Colonic mucosa (tissue), 4 donors: Measurements from ENCODE around the gene LRRN3. TPM values are rescaled to one million over a fixed set of nuclear protein-coding genes. Genes with fewer than 3 reads are reported as not detected.

Experiments used
- DNase-seq: peaks from one replicate; pipeline ENCODE4 v3.0.0-alpha.2; 2020
- H3K27ac ChIP-seq: fragments of 200-600 bp; one replicate; pipeline ENCODE4 v1.8.0; 2021
- H3K27me3 ChIP-seq: fragments of 200-600 bp; one replicate; pipeline ENCODE4 v1.8.0; 2021
- H3K36me3 ChIP-seq: fragments of 200-600 bp; one replicate; pipeline ENCODE4 v1.8.0; 2021
- H3K4me1 ChIP-seq: fragments of 200-600 bp; one replicate; pipeline ENCODE4 v1.8.0; 2021; ENCODE audit warnings: mild to moderate bottlenecking
- H3K4me3 ChIP-seq: fragments of 200-600 bp; one replicate; pipeline ENCODE4 v1.8.0; 2021
- H3K9ac ChIP-seq, 2 donors: one replicate each; pipeline ENCODE4 v1.7.0; 2013; ENCODE audit warnings: control low read depth in 2 of 2, low read depth in 2 of 2, low read length in 2 of 2
- H3K9me3 ChIP-seq: fragments of 200-600 bp; one replicate; pipeline ENCODE4 v1.8.0; 2021
- intact Hi-C: fragments of 100-400 bp; cut with DNase I; formaldehyde crosslinking; loops from one replicate; pipeline ENCODE4 v1.14.1; 2022
- total RNA-seq, 2 donors: library from RNA; stranded (reverse); fragmentation: NEBNext Ultra II Directional in 1 of 2; extraction: Animal tissue kit (Norgen Biotek cat#: 25700) in 1 of 2; gene quantifications; one replicate each; pipeline ENCODE4 v1.2.1, GENCODE V29; 2021
- TF ChIP-seq, protein P1 (sequence below): fragments of 200-600 bp; IDR thresholded peaks from one replicate; pipeline ENCODE4 v1.8.0; 2022; ENCODE audit warnings: antibody characterized with exemption, mild to moderate bottlenecking
- donor health status: healthy.
- donor health status: DM: no; HTN: no; CAD: no.
- donor health status: DM: no; HTN: no; CAD: no.

Gene LRRN3
- total RNA-seq, 2 donors from 2014 or later = 0.35 to 0.42 TPM

DNA sequence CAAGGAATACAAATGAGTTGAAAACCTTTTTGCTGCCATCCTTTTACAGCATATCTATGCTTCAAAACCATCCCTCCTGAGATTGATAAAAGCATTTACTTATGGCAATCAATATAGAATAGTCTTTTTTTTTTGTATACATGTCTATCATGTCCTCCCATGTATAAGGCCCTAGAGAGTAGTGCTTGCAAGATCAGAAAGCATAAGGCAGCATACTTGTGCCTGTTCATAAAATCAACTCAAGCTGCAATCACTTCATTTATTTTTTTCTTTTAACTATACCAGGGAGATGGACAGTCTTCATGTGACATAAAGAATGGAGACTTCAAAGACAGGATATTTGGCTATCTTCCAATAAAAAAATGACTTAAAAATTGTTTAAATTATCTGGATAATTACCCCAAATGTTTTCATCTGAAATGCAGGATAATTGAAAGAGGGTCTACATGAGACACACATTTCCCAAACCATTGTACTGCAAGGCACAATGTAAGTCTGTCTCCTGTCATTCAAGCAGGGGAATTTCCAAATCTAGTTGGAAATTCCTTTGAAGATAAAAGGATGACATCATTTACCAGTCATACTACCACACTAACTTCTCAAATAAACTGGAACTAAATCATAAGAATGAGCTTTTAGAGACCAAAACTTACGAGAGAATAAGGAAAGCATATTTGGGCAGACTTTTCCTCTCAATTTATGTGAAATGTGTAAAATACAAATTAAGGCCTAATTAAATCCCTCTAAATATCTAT is 22.5 kb downstream of the LRRN3 start:
- Histone ChIP-seq H3K27ac (no peak overlapping the region), H3K9ac (no peak overlapping the region), H3K36me3 (no peaks in the 10 kb centered on the region), H3K4me3 (no peak overlapping the region), H3K9me3 (no peaks in the 10 kb centered on the region), H3K4me1 (no peaks in the 10 kb centered on the region), H3K27me3 (no peaks in the 10 kb centered on the region)
- DNase-seq = no peak
- TF ChIP-seq, protein P1, sequence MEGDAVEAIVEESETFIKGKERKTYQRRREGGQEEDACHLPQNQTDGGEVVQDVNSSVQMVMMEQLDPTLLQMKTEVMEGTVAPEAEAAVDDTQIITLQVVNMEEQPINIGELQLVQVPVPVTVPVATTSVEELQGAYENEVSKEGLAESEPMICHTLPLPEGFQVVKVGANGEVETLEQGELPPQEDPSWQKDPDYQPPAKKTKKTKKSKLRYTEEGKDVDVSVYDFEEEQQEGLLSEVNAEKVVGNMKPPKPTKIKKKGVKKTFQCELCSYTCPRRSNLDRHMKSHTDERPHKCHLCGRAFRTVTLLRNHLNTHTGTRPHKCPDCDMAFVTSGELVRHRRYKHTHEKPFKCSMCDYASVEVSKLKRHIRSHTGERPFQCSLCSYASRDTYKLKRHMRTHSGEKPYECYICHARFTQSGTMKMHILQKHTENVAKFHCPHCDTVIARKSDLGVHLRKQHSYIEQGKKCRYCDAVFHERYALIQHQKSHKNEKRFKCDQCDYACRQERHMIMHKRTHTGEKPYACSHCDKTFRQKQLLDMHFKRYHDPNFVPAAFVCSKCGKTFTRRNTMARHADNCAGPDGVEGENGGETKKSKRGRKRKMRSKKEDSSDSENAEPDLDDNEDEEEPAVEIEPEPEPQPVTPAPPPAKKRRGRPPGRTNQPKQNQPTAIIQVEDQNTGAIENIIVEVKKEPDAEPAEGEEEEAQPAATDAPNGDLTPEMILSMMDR = no peak
- intact Hi-C loops = no loop called here

DNA sequence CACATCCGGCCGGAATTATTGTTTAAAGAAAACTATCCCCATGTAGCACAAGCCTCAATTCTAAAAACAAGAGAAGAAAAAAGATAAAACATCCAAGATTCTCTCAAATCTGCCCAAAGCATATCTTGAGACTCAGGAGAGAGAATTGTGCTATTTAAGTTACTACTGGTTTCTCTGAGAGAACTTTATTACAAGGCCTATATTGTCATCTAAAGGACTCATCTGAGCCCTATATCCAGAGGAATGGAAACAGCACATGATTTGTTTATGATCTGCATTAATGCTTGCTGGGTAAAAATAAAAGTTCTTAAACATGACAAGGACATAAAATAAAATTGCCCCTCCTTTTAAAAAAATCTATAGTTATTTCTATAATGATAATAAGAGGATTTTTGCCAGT is 25.0 kb downstream of the LRRN3 start:
- TF ChIP-seq, protein P1 = no peak
- DNase-seq = no peak
- H3K4me3 ChIP-seq = no peak overlapping the region

DNA sequence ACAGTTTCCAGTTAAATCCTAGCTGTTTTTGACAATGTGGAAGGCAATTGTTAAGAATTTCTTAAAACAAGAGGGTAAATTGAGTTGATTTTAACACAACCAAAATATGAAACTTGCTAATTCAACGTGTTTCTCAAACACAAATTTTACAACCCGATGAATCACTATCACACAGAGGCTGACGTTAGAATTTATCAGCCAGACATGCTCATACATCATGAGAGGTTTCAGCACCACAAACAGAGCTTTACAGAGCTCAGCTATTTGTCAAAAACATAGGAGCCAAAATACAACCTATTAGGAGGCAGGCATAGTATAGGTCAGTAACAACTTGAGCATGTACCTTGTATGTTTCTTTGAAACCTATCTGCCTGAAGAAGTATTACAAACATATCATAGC is 36.1 kb downstream of the LRRN3 start:
- H3K27ac ChIP-seq = no peak overlapping the region

More for the DNA sequence above, 25.0 kb downstream of the LRRN3 start:
- intact Hi-C loops = no loop called here
- H3K27ac ChIP-seq = no peak overlapping the region
- H3K9ac ChIP-seq = no peak overlapping the region
- H3K27me3 ChIP-seq = no peaks in the 10 kb centered on the region
- H3K36me3 ChIP-seq = no peaks in the 10 kb centered on the region
- H3K9me3 ChIP-seq = no peaks in the 10 kb centered on the region
- no peaks in the 10 kb centered on the region for H3K4me1 ChIP-seq

GRCh38 chr7:111129435-111129834 is 38.5 kb downstream of the LRRN3 start:
- no peak overlapping the region for H3K27ac ChIP-seq
- intact Hi-C loops = no loop called here
- H3K4me1 ChIP-seq = no peaks in the 10 kb centered on the region
- H3K9ac ChIP-seq = no peak overlapping the region
- H3K4me3 ChIP-seq = no peak overlapping the region
- H3K9me3 ChIP-seq = no peaks in the 10 kb centered on the region
- TF ChIP-seq, protein P1 = no peak
- no peak for DNase-seq
- H3K27me3 ChIP-seq = no peaks in the 10 kb centered on the region
- no peaks in the 10 kb centered on the region for H3K36me3 ChIP-seq

More for the DNA sequence above, 36.1 kb downstream of the LRRN3 start:
- H3K36me3 ChIP-seq = no peaks in the 10 kb centered on the region
- no peaks in the 10 kb centered on the region for H3K4me1 ChIP-seq
- intact Hi-C loops = no loop called here
- H3K27me3 ChIP-seq = no peaks in the 10 kb centered on the region
- H3K9ac ChIP-seq = no peak overlapping the region
- no peak overlapping the region for H3K4me3 ChIP-seq
- H3K9me3 ChIP-seq = no peaks in the 10 kb centered on the region
- DNase-seq = no peak
- TF ChIP-seq, protein P1 = no peak

DNA sequence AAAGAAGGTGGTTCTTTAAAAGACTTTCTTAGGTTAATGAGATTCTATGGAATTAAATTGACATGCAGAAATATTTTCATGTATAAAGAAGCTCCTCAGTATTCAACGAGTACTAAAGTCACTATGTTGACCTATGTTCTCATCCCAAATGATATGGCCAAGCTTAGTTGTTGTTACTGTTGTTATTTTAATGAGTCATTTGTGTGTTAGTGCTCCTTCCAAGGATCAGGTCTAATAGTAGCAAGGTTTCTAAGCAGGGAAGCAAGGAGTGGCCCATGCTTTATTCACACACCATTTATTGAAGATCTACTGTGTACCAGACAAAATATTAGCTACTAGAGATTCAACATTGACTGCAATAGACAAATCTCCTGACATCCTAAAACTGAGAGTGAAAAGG is 41.9 kb downstream of the LRRN3 start:
- H3K9ac ChIP-seq = no peak overlapping the region
- intact Hi-C loops = no loop called here
- H3K27ac ChIP-seq = no peak overlapping the region
- H3K4me3 ChIP-seq = no peak overlapping the region
- H3K4me1 ChIP-seq = no peaks in the 10 kb centered on the region
- DNase-seq = no peak
- no peaks in the 10 kb centered on the region for H3K27me3 ChIP-seq
- H3K9me3 ChIP-seq = no peaks in the 10 kb centered on the region
- no peaks in the 10 kb centered on the region for H3K36me3 ChIP-seq
- TF ChIP-seq, protein P1 = no peak
